Myocyte (in vitro differentiated cells): ENCODE results near the gene CDH13. TPM values are rescaled to one million over a fixed set of nuclear protein-coding genes. Genes with fewer than 3 reads are reported as not detected.

Experiments
- DNase-seq: peaks from one replicate; pipeline ENCODE4 v3.0.0-alpha.2; 2012; ENCODE audit warnings: low read depth
- total RNA-seq: library from RNA; depleted of rRNA; stranded (reverse); fragments of >200 nt; gene quantifications from 2 replicates; pipeline ENCODE4 v1.2.3, GENCODE V29; 2014

The CDH13 gene
- total RNA-seq, 1 donor from 2014 or later = 160 TPM

GRCh38 chr16:83538707-83539106 is 911.9 kb downstream of the CDH13 start:
- DNase-seq = no peak

- no peak for DNase-seq
These were observed 913.1 kb downstream of the CDH13 start for GRCh38 chr16:83539736-83540490.

GRCh38 chr16:83541231-83541630 is 914.5 kb downstream of the CDH13 start:
- DNase-seq = no peak

- no peak for DNase-seq
These were observed 915.7 kb downstream of the CDH13 start for GRCh38 chr16:83542491-83542890.

GRCh38 chr16:83549316-83550182 is 922.8 kb downstream of the CDH13 start:
- no peak for DNase-seq

- DNase-seq = peak; percentile 4
These were observed 923.4 kb downstream of the CDH13 start for GRCh38 chr16:83550183-83550569.

GRCh38 chr16:83552228-83552627 is 925.5 kb downstream of the CDH13 start:
- no peak for DNase-seq

- DNase-seq = no peak
These were observed 926.2 kb downstream of the CDH13 start for GRCh38 chr16:83552930-83553329.

GRCh38 chr16:83554096-83554495 is 927.3 kb downstream of the CDH13 start:
- peak; percentile 6 for DNase-seq

- no peak for DNase-seq
These were observed 927.8 kb downstream of the CDH13 start for GRCh38 chr16:83554540-83554939.

GRCh38 chr16:83561876-83562275 is 935.1 kb downstream of the CDH13 start:
- peak; percentile 69 for DNase-seq

GRCh38 chr16:83568345-83568744 is 941.6 kb downstream of the CDH13 start:
- DNase-seq = no peak

- DNase-seq = peak; percentile 76
These were observed 947.6 kb downstream of the CDH13 start for GRCh38 chr16:83574388-83574787.

GRCh38 chr16:83577078-83577745 is 950.4 kb downstream of the CDH13 start:
- no peak for DNase-seq

- DNase-seq = no peak
These were observed 951.4 kb downstream of the CDH13 start for GRCh38 chr16:83578171-83578570.

GRCh38 chr16:83579027-83579426 is 952.3 kb downstream of the CDH13 start:
- no peak for DNase-seq

- no peak for DNase-seq
These were observed 952.7 kb downstream of the CDH13 start for GRCh38 chr16:83579436-83579835.

GRCh38 chr16:83581082-83581481 is 954.3 kb downstream of the CDH13 start:
- no peak for DNase-seq

- DNase-seq = no peak
These were observed 955.4 kb downstream of the CDH13 start for GRCh38 chr16:83581994-83582747.

GRCh38 chr16:83586036-83586435 is 959.3 kb downstream of the CDH13 start:
- DNase-seq = no peak
